Upper lobe of left lung (tissue), 6 donors: ENCODE data around the gene GLP1R. TPM values are rescaled to one million over a fixed set of nuclear protein-coding genes. Genes with fewer than 3 reads are reported as not detected.

Experiments used
- ATAC-seq, 2 donors: fragments of 200-7000 bp; cut with Tn5 transposase; one replicate each; pipeline ENCODE4 v1.9.1; 2022; ENCODE audit warnings: mild to moderate bottlenecking in 2 of 2, moderate library complexity in 2 of 2; ENCODE audit not compliant: low FRiP score in 2 of 2
- DNase-seq, 2 donors: peaks; one replicate each; pipeline ENCODE4 v3.0.0-alpha.2; 2019 to 2020
- H3K27ac ChIP-seq, 4 donors: fragments of 200-600 bp; sonication (generic); one replicate each; pipeline ENCODE4 v1.5.1; 2016 to 2019
- H3K27me3 ChIP-seq, 4 donors: fragments of 200-600 bp; sonication (generic); one replicate each; pipeline ENCODE4 v1.5.1; 2017 to 2019
- H3K36me3 ChIP-seq, 4 donors: fragments of 200-600 bp; sonication (generic); one replicate each; pipeline ENCODE4 v1.5.1; 2016 to 2019
- H3K4me1 ChIP-seq, 4 donors: fragments of 200-600 bp; sonication (generic); one replicate each; pipeline ENCODE4 v1.5.1; 2018 to 2019
- H3K4me3 ChIP-seq, 4 donors: fragments of 200-600 bp; sonication (generic); one replicate each; pipeline ENCODE4 v1.5.1; 2017 to 2019; ENCODE audit warnings: mild to moderate bottlenecking in 2 of 4, moderate library complexity in 1 of 4
- H3K9me3 ChIP-seq, 4 donors: fragments of 200-600 bp; sonication (generic); one replicate each; pipeline ENCODE4 v1.5.1; 2018 to 2019
- EP300 ChIP-seq, 4 donors: sonication (generic); formaldehyde crosslinking; IDR thresholded peaks; one replicate each; pipeline ENCODE4 v1.5.1; 2017; ENCODE audit warnings: antibody characterized with exemption in 4 of 4, control low read depth in 2 of 4
- POLR2A ChIP-seq, 4 donors: fragments of 450-650 bp; IDR thresholded peaks; one replicate each; pipeline ENCODE4 v1.5.1; 2016 to 2017; ENCODE audit warnings: antibody characterized with exemption in 4 of 4, mild to moderate bottlenecking in 2 of 4
- POLR2AphosphoS5 ChIP-seq, 2 donors: sonication (generic); formaldehyde crosslinking; IDR thresholded peaks; one replicate each; pipeline ENCODE4 v1.5.1; 2017; ENCODE audit warnings: antibody characterized with exemption in 2 of 2
- WGBS, 2 donors: methylation state at CpG; one replicate each; pipeline ENCODE4 v1.1.5; 2017 to 2018; 5-methylcytosine and 5-hydroxymethylcytosine counted together
- total RNA-seq, 6 donors: library from RNA; depleted of rRNA in 4 of 6; stranded (reverse); fragments of >200 nt in 4 of 6; gene quantifications; one replicate each; pipeline versions ENCODE4 v1.1.0 to v1.2.1, GENCODE V29; 2016 to 2021
- TF ChIP-seq, protein P1 (sequence below), 6 experiments: fragments of 450-650 bp in 4 of 6; fragments of 200-600 bp in 2 of 6; sonication (generic) in 2 of 6; IDR thresholded peaks; one replicate each; pipeline ENCODE4 v1.5.1; 2016 to 2019; ENCODE audit warnings: antibody characterized with exemption in 6 of 6
- donor health status: DM: no; HTN: no; CAD: no; lungs with moderate emphysema.
- donor health status: DM: no; HTN: yes; CAD: no; lungs with severe emphysema.

Gene GLP1R
- total RNA-seq, 6 donors from 2014 or later: 0.09 to 0.24 TPM; not detected in 4

DNA sequence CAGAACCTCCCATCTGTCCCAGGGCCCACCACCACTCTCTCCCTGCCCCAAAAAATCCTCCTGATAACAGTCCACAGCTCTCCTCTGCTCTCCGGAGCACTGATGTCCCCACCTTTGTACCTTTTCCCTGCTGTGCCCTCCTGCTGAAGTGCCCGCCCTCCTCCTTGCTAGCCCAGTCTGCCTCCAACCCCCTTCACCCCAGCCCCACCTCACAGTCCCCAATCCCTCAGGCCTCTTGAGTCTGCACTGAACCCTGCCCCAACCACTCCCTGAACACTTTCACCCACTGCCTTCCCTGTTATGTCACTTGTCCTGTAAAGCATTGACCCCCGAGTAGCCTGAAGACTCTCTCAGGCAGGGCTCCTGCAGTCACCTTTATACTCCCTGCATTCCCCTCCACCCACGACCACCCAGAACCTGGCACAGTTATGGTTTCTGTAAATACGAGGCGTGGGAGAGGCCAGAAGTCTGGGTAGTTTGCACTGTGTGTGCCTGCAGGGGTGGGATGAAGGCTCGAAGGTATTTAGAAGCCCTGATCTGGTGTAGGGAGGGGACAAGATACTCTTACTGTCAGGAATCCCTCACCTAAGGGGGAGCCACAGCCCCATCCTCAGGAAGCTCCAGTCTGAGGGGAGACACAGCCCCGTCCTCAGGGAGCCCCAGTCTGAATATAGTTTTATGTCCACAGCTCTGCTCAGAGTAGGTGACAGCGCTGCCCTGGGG lies 5.4 kb downstream of the GLP1R start:
- Histone ChIP-seq H3K27me3 (peaks cover 0 to 3% (median 1%) of the 10 kb centered on the region in 4 donors), H3K9me3 (no peaks in the 10 kb centered on the region), H3K36me3 (no peaks in the 10 kb centered on the region), H3K27ac (no peak overlapping the region), H3K4me1 (peaks cover 1 to 4% (median 2%) of the 10 kb centered on the region in 4 donors), H3K4me3 (no peak overlapping the region)
- TF ChIP-seq POLR2A (IDR thresholded peaks at IDR 0.05) (no peak), EP300 (IDR thresholded peaks at IDR 0.05) (no peak), POLR2AphosphoS5 (IDR thresholded peaks at IDR 0.05) (no peak)
- TF ChIP-seq, protein P1, sequence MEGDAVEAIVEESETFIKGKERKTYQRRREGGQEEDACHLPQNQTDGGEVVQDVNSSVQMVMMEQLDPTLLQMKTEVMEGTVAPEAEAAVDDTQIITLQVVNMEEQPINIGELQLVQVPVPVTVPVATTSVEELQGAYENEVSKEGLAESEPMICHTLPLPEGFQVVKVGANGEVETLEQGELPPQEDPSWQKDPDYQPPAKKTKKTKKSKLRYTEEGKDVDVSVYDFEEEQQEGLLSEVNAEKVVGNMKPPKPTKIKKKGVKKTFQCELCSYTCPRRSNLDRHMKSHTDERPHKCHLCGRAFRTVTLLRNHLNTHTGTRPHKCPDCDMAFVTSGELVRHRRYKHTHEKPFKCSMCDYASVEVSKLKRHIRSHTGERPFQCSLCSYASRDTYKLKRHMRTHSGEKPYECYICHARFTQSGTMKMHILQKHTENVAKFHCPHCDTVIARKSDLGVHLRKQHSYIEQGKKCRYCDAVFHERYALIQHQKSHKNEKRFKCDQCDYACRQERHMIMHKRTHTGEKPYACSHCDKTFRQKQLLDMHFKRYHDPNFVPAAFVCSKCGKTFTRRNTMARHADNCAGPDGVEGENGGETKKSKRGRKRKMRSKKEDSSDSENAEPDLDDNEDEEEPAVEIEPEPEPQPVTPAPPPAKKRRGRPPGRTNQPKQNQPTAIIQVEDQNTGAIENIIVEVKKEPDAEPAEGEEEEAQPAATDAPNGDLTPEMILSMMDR (IDR thresholded peaks at IDR 0.05): no peak
- peak in 1 of 2 donors; percentile 1 for ATAC-seq
- WGBS, 2 donors: 87 to 88% methylated on average over 8 to 9 of the region's 9 CpGs
- no peak for DNase-seq

DNA sequence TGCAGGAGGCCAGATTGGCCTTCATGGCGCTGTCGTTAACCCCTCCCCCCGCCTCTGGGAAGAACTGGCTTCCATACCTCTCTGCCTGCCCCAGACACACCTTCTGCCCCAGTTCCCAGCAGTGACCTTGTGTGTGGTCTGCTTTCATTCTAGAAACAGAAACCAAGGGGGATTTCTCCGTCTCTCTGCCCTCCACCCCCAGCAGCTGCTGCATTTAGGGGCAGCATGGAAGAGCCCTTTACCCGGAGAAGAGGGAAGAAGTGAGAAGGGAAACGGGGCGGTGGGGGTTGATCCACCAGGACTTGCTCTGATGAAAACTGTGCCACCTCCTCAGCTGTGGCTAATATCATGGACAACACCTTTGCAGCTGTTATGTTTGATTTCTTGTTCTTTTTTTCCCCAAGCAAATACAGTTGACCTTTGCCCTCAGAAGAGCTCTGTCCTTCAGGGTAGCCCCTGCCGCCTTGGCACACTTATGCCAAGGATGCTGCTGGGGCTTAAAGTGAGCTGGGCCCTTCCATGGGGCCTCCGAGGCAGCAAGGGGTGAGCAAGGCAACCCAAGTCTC lies 6.1 kb downstream of the GLP1R start:
- Histone ChIP-seq H3K27me3 (no peaks in the 10 kb centered on the region), H3K4me3 (no peak overlapping the region), H3K27ac (no peak overlapping the region), H3K9me3 (no peaks in the 10 kb centered on the region), H3K4me1 (no peaks in the 10 kb centered on the region), H3K36me3 (no peaks in the 10 kb centered on the region)
- TF ChIP-seq, protein P1 (IDR thresholded peaks at IDR 0.05): no peak
- TF ChIP-seq EP300 (IDR thresholded peaks at IDR 0.05) (no peak), POLR2AphosphoS5 (IDR thresholded peaks at IDR 0.05) (no peak), POLR2A (IDR thresholded peaks at IDR 0.05) (no peak)
- DNase-seq (no peak), ATAC-seq (peak in 1 of 2 donors; percentile 17)
- WGBS, 2 donors: 85 to 88% methylated on average over 8 to 9 of the region's 9 CpGs

DNA sequence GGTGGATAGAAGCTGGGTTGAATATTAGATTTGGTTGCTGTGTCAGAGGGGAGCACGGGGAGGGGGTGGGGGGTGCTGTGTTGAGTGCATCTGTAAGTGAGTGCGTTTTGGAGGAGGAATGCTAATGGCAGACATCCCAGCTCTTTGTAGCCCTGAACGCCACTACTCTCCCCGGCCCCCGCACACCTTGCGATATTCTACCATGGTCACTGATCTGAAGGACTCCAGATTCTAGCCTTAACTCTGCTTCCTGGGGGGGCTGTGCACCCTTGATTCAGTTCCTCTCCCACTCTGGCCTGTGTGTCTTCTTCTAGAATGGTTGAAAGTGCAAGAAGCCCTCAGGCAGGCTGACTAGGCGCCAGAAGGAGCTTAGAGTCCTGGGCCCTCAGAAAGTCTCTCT lies 7.1 kb downstream of the GLP1R start:
- Histone ChIP-seq H3K27me3 (no peaks in the 10 kb centered on the region), H3K36me3 (no peaks in the 10 kb centered on the region), H3K4me1 (no peaks in the 10 kb centered on the region), H3K27ac (no peak overlapping the region), H3K9me3 (no peaks in the 10 kb centered on the region), H3K4me3 (no peak overlapping the region)
- ATAC-seq: no peak
- TF ChIP-seq, protein P1 (IDR thresholded peaks at IDR 0.05): no peak
- TF ChIP-seq EP300 (IDR thresholded peaks at IDR 0.05) (no peak), POLR2A (IDR thresholded peaks at IDR 0.05) (no peak), POLR2AphosphoS5 (IDR thresholded peaks at IDR 0.05) (no peak)
- no peak for DNase-seq
- 72 to 85% methylated on average over 5 to 7 of the region's 7 CpGs for WGBS, 2 donors

DNA sequence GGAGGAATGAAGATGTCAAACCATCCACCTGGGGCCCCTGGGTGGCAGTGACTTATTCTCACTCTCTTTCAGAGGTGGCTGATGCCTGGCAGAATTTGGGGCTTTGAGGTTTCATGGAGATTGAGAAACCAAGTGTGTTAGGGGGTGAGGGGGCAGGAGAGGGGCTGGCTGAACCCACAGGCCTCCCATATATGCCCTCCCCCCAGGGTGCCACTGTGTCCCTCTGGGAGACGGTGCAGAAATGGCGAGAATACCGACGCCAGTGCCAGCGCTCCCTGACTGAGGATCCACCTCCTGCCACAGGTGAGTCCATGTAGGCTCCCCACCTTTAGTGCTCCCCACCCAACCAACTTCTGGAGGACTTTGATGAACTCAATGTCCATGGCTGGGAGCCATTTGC lies 7.6 kb downstream of the GLP1R start:
- H3K27ac ChIP-seq: no peak overlapping the region
- DNase-seq: no peak
- H3K9me3 ChIP-seq: no peaks in the 10 kb centered on the region
- no peak for TF ChIP-seq EP300 (IDR thresholded peaks at IDR 0.05)
- TF ChIP-seq, protein P1 (IDR thresholded peaks at IDR 0.05): no peak
- TF ChIP-seq POLR2A (IDR thresholded peaks at IDR 0.05): no peak
- TF ChIP-seq POLR2AphosphoS5 (IDR thresholded peaks at IDR 0.05): no peak
- H3K4me1 ChIP-seq: no peaks in the 10 kb centered on the region
- no peaks in the 10 kb centered on the region for H3K36me3 ChIP-seq
- H3K27me3 ChIP-seq: no peaks in the 10 kb centered on the region
- H3K4me3 ChIP-seq: no peak overlapping the region
- 96 to 100% methylated on average over 5 of the region's 5 CpGs for WGBS, 2 donors
- ATAC-seq: no peak
